GM13977 (cell line): ENCODE data around the gene ENTREP1.

ENCODE experiments used
- DNase-seq: peaks from one replicate; pipeline ENCODE4 v3.0.0; 2012; ENCODE audit warnings: low spot score
- in situ Hi-C: fragments of 300-500 bp; cut with MboI; formaldehyde crosslinking; loops from one replicate; pipeline ENCODE4 v1.12.0; 2022; ENCODE audit warnings: low sequenced_read_pairs, low pct_unique_long_range_greater_than_20kb, mixed read lengths, inconsistent platforms; ENCODE audit not compliant: unreplicated experiment
- TF ChIP-seq, protein P1 (sequence below): IDR thresholded peaks from 2 replicates; pipeline ENCODE4 v1.5.1; 2012; ENCODE audit warnings: mild to moderate bottlenecking, control low read depth; ENCODE audit not compliant: insufficient read depth; ENCODE audit errors: extremely low read depth, missing control alignments

Gene ENTREP1

DNA sequence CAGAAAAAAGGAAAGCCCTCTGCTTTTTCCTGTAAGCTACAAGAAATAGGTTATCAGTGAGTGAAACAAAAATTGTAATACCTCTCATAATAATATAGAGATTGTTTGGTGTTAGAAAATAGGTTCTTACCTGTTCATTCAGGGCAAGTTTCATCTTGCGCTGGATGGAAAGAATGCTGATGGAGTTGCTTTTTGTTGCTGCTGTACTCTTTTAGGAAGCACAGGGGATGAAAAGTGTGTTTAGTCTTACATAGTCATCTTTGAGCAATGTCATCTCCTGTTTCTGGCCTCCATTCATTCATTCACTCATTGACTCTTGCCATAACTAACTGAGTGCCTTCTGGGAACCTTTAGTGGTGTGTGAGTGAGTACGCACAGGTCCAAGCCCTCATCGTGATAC lies 6.4 kb downstream of the ENTREP1 start:
- no peak for DNase-seq
- TF ChIP-seq, protein P1, sequence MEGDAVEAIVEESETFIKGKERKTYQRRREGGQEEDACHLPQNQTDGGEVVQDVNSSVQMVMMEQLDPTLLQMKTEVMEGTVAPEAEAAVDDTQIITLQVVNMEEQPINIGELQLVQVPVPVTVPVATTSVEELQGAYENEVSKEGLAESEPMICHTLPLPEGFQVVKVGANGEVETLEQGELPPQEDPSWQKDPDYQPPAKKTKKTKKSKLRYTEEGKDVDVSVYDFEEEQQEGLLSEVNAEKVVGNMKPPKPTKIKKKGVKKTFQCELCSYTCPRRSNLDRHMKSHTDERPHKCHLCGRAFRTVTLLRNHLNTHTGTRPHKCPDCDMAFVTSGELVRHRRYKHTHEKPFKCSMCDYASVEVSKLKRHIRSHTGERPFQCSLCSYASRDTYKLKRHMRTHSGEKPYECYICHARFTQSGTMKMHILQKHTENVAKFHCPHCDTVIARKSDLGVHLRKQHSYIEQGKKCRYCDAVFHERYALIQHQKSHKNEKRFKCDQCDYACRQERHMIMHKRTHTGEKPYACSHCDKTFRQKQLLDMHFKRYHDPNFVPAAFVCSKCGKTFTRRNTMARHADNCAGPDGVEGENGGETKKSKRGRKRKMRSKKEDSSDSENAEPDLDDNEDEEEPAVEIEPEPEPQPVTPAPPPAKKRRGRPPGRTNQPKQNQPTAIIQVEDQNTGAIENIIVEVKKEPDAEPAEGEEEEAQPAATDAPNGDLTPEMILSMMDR, result no peak
- in situ Hi-C loops, result no loop called here

DNA sequence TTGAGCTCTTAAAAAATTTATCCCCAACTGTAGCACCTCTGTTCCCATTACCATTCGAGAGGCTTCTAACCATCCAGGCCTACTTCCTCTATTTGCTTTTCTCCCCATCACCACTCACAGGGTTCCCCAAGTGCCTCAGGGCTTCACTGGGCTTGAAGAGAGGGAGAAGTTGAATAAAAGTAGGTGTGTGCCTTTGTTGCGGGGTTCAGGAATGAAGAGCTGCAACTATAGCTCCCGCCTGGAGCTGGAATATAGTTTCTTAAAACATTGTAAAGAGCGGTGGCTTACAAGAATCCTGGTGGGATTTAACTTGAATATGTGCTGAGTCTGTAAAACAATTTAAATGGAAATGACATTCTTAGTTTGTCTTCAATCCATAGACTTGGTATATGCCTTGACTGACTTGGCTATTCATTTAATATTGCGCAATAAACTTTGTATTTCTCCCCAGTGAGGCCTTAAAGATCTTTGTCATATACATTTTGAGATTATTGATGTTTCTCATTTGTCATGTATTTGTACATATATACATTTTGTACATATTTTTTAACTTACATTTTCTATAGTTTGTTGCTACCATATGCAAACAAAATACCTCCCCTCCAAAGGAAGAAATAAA lies 7.2 kb downstream of the ENTREP1 start:
- no peak for DNase-seq
- TF ChIP-seq, protein P1, result no peak
- in situ Hi-C loops, result no loop called here

DNA sequence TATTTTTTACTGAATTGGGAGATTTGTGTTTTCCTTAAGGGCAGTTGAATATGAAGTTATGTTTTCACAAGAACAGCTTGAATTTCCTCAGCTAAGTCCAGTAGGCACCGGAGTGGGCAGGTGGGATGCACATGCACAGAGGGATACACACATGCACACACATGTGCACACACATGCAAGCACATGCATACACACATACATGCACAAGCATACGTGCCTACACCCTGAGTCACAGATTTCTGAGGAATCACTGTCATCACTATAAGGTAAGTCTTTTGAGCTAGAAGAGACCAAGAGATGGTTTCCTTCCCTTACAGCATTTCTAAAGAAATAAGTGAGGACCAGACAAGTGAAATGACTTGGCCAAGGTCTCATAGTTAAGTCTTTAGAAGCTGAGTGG lies 8.7 kb downstream of the ENTREP1 start:
- in situ Hi-C loops, result no loop called here
- TF ChIP-seq, protein P1, result no peak
- no peak for DNase-seq

DNA sequence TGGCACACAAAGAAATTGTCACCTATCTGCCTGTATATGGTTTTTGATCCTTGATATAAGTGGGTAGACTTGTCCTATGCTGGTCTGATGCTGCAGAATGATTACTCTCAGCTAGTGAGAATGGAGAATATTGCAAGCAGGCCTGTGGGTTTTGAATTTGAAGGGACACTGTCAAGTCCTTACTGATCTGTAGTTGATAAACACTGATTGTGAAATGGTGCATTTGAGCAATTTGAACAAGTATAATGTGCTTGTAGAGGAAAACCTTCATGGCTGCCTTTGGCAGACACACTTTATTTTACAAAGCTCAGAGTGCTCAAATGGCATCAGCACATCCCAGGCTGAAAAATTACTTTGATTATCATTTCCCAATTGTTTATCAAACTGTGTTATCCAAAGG lies 9.3 kb downstream of the ENTREP1 start:
- DNase-seq, result no peak
- in situ Hi-C loops, result no loop called here
- TF ChIP-seq, protein P1, result no peak

DNA sequence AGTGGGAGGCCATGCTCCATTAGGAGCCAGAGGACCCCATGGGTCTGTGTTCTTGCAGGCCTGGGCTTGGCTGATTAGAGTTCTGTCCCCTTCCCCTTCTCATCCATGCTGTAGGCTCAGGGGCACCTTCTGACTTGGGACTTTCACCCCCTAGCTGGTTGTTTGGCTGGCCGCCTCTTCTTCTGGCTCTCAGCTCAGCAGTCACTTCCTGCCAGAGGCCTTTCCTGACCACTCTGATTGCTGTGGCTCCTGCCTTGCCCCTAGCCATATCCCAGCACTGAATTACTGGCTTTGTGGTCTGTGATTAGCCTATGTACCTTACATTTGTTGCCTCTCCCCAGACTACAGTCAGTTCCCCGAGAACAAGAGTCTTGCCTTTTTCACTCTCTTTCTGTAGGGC lies 14.6 kb downstream of the ENTREP1 start:
- DNase-seq, result no peak
- in situ Hi-C loops, result no loop called here

DNA sequence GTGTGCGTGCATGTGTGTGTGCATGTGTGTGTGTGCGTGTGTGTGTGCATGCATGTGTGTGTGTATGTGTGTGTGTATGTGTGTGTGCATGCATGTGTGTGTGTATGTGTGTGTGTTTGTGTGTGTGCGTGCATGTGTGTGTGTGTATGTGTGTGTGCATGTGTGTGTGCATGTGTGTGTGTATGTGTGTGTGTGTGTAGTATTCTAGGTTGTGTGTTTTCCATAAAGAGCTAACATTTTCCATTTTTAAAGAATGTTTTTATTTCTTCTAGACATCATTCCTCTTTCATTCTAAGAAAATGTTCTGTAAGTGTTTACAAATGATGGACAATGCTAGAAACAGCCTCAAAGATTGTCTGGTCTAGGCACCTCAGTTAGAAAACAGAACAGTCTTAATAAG lies 15.6 kb downstream of the ENTREP1 start:
- TF ChIP-seq, protein P1, result no peak
- DNase-seq, result no peak
- in situ Hi-C loops, result no loop called here

More for the DNA sequence above, 14.6 kb downstream of the ENTREP1 start:
- TF ChIP-seq, protein P1, result no peak
